A549 (cell line): Measurements from ENCODE around the gene LMTK3.

Source experiments
- CEBPB ChIP-seq, 2 experiments: fragments of >200 bp in 1 of 2; sonication (Bioruptor Twin) in 1 of 2; formaldehyde crosslinking in 1 of 2; IDR thresholded peaks; 2 replicates each; pipeline ENCODE4 v1.6.1; 2012 to 2016
- CHD2 ChIP-seq: fragments of 150-350 bp; IDR thresholded peaks from 2 replicates; pipeline ENCODE4 v1.6.1; 2014; ENCODE audit warnings: low read length; ENCODE audit not compliant: partially characterized antibody
- FOSL2 ChIP-seq, 2 experiments: fragments of 450-650 bp in 1 of 2; fragments of >200 bp in 1 of 2; sonication (Bioruptor Twin) in 1 of 2; formaldehyde crosslinking; IDR thresholded peaks; 2 replicates each; pipeline versions ENCODE4 v1.5.0 to v1.6.1; 2016 to 2020; ENCODE audit warnings: mild to moderate bottlenecking in 1 of 2, moderate library complexity in 1 of 2
- GATA3 ChIP-seq: IDR thresholded peaks from 2 replicates; pipeline ENCODE4 v1.6.1; 2012; ENCODE audit warnings: borderline replicate concordance
- HOXA7 ChIP-seq: fragments of 250-450 bp; sonication (Bioruptor Pico); IDR thresholded peaks from 2 replicates; pipeline ENCODE4 v1.5.0; 2020; ENCODE audit warnings: mild to moderate bottlenecking, moderate library complexity
- MAZ ChIP-seq: fragments of 150-350 bp; IDR thresholded peaks from 2 replicates; pipeline ENCODE4 v1.6.1; 2014; ENCODE audit warnings: antibody characterized with exemption, low read depth, low read length, borderline replicate concordance
- MYC ChIP-seq: IDR thresholded peaks from 2 replicates; pipeline ENCODE4 v1.6.1; 2012; ENCODE audit warnings: mild to moderate bottlenecking, inconsistent platforms, low read length, improper control_type of control experiment, borderline replicate concordance
- POLR2A ChIP-seq: IDR thresholded peaks from 2 replicates; pipeline ENCODE4 v1.6.1; 2012; ENCODE audit warnings: mild to moderate bottlenecking, low read length
- RAD21 ChIP-seq, 2 experiments: fragments of >200 bp in 1 of 2; sonication (Bioruptor Twin) in 1 of 2; formaldehyde crosslinking in 1 of 2; IDR thresholded peaks in 1 of 2; conservative IDR thresholded peaks in 1 of 2; 2 replicates in 1 of 2; 3 replicates in 1 of 2; pipeline ENCODE4 v1.6.1; 2012 to 2018; ENCODE audit warnings: inconsistent platforms in 1 of 2
- TF ChIP-seq, protein P1 (sequence below): fragments of >200 bp; sonication (Bioruptor Twin); formaldehyde crosslinking; IDR thresholded peaks from 3 replicates; pipeline ENCODE4 v1.5.1; 2016
- TF ChIP-seq, protein P2 (sequence below): IDR thresholded peaks from 2 replicates; pipeline ENCODE4 v1.6.1; 2012
- TF ChIP-seq, protein P3 (sequence below): fragments of 450-650 bp; IDR thresholded peaks from 2 replicates; pipeline ENCODE4 v1.6.1; 2014; ENCODE audit warnings: antibody characterized with exemption
- TF ChIP-seq, protein P4 (sequence below): IDR thresholded peaks from 2 replicates; pipeline ENCODE4 v1.6.1; 2012

DNA sequence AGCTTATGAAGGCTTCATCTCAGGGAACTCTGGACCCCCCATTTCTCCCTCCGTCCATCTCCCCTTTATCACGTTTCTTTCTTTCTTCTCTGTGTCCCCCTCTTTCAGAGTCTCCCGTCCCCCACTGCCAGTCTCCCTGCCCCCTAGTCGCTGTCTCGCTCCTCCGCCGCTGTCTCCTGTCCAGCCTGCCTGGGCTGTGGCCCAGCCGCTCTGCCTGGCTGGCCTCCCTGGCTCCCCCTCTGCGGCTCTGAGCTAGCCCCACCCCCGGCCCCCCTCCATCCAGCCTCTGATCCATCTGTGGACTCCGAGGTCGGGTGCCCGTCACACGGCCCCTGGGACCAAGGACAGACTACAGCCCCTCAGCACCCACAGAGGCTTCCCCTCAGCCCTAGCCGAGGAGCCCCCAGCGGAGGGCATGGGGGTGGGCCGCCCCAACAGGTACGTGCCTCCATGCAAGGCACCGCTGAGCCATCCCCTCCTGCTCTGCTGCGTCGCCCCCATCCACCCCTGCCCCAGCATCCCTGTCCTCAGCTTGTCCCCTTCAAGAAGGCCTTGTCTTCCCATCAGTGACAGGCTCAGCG lies 57.4 kb downstream of the LMTK3 start:
- TF ChIP-seq GATA3, result no peak
- TF ChIP-seq, protein P1, sequence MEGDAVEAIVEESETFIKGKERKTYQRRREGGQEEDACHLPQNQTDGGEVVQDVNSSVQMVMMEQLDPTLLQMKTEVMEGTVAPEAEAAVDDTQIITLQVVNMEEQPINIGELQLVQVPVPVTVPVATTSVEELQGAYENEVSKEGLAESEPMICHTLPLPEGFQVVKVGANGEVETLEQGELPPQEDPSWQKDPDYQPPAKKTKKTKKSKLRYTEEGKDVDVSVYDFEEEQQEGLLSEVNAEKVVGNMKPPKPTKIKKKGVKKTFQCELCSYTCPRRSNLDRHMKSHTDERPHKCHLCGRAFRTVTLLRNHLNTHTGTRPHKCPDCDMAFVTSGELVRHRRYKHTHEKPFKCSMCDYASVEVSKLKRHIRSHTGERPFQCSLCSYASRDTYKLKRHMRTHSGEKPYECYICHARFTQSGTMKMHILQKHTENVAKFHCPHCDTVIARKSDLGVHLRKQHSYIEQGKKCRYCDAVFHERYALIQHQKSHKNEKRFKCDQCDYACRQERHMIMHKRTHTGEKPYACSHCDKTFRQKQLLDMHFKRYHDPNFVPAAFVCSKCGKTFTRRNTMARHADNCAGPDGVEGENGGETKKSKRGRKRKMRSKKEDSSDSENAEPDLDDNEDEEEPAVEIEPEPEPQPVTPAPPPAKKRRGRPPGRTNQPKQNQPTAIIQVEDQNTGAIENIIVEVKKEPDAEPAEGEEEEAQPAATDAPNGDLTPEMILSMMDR, result no peak
- no peak for TF ChIP-seq MYC
- no peak for TF ChIP-seq FOSL2 (IDR thresholded peaks at IDR 0.05)
- TF ChIP-seq FOSL2 (CRISPR knock-in tag; IDR thresholded peaks at IDR 0.05), result no peak
- TF ChIP-seq RAD21 (conservative IDR thresholded peaks at IDR 0.05 in 1 of 2, IDR thresholded peaks at IDR 0.05 in 1 of 2), result no peak
- TF ChIP-seq, protein P2, sequence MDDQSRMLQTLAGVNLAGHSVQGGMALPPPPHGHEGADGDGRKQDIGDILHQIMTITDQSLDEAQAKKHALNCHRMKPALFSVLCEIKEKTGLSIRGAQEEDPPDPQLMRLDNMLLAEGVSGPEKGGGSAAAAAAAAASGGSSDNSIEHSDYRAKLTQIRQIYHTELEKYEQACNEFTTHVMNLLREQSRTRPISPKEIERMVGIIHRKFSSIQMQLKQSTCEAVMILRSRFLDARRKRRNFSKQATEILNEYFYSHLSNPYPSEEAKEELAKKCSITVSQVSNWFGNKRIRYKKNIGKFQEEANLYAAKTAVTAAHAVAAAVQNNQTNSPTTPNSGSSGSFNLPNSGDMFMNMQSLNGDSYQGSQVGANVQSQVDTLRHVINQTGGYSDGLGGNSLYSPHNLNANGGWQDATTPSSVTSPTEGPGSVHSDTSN, result no peak
- TF ChIP-seq, protein P3, sequence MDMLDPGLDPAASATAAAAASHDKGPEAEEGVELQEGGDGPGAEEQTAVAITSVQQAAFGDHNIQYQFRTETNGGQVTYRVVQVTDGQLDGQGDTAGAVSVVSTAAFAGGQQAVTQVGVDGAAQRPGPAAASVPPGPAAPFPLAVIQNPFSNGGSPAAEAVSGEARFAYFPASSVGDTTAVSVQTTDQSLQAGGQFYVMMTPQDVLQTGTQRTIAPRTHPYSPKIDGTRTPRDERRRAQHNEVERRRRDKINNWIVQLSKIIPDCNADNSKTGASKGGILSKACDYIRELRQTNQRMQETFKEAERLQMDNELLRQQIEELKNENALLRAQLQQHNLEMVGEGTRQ, result no peak
- TF ChIP-seq, protein P4, sequence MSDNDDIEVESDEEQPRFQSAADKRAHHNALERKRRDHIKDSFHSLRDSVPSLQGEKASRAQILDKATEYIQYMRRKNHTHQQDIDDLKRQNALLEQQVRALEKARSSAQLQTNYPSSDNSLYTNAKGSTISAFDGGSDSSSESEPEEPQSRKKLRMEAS, result no peak
- no peak for TF ChIP-seq MAZ
- no peak for TF ChIP-seq CHD2
- TF ChIP-seq CEBPB (IDR thresholded peaks at IDR 0.05), result no peak
- no peak for TF ChIP-seq POLR2A
- no peak for TF ChIP-seq HOXA7 (CRISPR knock-in tag)
